Activated CD4-positive, alpha-beta T cell treated with anti-CD3 and anti-CD28 coated beads, Interleukin-2, amount 50 U/mL, for 4 hours (primary cell): ENCODE results near the gene KDM3B.

Experiments
- DNase-seq, 2 experiments: peaks; one replicate each; pipeline ENCODE4 v3.0.0-alpha.2; 2020

KDM3B gene

DNA sequence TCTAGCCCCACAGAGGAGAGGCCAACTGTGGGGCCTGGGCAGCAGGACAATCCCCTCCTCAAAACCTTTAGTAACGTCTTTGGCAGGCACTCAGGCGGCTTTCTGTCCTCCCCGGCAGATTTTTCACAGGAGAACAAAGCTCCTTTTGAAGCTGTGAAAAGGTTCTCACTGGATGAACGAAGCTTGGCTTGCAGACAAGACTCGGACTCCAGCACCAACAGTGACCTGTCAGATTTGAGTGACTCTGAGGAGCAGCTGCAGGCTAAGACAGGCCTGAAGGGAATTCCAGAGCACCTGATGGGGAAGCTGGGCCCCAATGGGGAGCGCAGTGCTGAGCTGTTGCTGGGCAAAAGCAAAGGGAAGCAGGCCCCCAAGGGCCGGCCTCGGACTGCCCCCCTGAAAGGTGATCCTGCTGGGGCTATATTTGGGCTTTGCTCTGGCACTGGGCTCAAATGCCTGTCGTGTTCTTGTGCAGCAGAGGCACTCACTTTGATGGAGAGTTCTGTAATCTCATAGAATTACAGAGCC, 39.4 kb downstream of the KDM3B start:
- no peak for DNase-seq

DNA sequence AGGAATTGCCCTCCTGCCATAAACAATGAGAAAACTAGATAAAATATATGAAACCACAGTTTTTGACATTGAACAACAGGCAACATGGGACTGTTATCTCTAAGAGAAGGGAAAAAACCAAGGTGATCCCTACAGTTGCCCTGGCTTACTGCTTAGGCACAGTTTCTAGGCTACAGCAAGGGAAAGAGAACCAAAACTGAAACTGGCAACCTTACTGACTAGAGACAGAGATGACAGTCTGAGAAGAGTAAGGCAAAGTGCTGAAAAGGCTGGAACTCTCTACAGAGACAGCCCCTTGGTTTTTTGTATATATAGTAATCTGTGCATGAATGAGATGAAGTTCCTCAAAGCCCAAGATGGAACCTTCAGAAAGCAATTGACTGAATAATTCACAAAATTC, 50.2 kb downstream of the KDM3B start:
- no peak for DNase-seq

DNA sequence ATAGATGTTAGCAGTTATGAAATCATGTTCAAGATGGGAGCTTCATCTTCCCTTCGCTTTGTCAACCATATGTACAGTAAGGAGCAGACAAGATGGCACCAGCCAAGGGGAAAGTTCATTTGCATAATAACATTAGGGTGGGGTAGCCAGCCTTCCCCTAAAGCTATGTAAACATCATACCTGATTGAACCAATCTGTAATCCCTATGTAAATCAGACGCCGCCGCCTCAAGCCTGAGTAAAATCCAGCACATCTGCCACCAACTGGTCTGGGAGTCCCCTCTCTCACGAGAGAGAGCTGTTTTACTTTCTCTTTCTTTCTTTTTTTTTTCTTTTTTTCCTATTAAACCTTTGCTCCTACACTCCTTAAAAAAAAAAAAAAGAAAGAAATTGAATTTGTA, 55.5 kb downstream of the KDM3B start:
- DNase-seq, result no peak

DNA sequence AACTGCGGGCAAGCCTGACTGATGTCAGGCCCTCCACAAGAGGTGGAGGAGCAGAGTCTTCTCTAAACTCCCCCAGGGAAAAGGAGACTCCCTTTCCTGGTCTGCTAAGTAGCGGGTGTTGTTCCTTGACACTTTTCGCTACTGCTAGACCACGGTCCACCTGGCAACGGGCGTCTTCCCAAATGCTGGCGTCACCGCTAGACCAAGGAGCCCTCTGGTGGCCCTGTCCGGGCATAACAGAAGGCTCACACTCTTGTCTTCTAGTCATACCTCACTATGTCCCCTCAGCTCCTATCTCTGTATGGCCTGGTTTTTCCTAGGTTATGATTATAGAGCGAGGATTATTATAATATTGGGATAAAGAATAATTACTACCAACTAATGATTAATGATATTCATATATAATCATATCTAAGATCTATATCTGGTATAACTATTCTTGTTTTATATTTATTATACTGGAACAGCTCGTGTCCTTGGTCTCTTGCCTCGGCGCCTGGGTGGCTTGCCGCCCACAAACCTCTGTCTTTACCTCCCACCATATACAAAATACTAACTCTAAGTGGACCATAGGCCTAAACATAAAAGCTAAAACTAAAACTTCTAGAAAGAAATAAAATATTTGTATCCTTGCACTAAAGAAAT, 58.6 kb downstream of the KDM3B start:
- peak; percentile 4 to 11 for DNase-seq

DNA sequence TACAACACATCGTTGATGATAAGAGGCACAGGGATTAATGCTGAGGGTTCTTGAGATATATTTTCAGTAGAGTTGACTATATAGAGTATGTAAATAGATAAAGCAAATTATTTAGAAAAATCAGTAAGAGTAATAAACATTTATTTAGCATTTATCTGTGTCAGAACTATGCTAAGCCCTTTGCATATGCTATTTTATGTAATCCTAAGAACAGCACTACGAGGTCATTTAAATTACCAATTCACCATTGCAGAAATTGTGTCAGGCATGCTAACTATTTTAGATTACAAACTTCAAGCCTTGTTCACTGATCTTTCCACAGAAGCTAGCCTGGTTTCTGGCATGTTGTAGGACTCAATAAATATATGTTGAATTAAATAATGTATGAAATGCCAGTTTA, 66.0 kb downstream of the KDM3B start:
- no peak for DNase-seq

DNA sequence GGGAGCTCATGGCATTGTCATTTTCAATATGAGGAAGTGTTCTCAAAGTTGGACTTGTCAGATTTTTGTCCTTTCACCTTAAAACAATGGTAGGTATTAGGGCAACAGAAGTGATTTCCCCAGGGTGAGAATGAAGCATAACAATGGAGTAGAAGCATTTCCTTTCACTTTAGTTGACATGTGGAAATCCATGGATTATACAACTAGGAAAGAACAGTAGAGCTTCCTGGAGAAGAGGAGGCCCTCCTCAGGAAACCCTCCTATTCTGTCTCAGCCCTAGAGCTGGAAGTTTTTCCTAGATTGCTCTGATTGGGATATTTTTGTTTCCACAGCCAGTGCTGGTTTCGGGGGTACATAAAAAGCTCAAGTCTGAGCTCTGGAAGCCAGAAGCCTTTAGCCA, 72.6 kb downstream of the KDM3B start:
- no peak for DNase-seq

DNA sequence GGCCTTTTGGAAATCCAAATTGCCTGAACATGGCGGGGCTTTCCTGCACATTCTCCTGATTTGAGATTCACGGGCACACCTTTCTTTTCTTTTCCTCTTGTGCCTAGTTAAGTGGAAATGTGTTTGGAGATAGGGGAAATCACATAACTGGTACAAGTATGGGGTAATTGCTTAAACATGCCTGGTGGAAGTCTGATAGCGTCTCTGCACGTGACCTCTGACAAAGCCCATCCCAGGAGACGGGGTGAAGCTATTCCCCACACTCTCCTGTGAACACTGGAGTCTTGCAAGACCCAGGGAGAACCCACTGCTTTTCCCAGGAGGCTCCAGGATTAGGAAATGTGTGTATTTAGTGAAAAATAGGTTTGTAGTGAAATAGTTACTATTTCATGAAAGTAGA, 83.5 kb downstream of the KDM3B start:
- no peak for DNase-seq

DNA sequence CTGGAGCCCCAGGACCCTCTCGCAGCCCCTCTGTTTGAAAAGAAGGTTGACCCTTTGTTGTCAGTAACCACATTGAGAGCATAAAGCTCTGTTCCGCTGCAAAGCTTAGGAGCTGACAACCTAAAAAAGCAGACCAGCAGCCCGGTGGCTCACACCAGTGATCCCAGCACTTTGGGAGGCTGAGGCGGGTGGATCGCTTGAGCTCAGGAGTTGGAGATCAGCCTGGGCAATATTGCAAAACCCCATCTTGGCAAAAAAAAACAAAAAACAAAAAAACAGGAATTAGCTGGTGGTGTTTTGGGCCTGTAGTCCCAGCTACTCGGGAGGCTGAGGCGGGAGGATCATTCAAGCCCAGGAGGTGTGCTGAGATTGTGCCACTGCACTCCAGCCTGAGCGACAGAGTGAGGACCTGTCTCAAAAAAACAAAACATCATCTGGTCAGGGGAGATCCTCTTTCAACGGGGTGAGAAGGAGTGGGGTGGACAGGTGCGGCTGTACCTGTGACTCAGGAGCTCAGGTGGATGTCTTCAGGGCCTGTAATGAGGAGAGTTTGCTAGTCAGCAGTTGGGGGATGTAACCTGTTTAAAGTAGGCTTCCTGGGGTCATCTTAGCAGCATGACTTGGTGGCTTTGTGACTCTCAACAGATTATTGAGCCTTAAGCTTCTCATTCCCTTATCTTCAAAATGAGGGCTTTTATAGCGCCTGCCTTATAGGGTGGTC, 85.7 kb downstream of the KDM3B start:
- DNase-seq, result no peak

DNA sequence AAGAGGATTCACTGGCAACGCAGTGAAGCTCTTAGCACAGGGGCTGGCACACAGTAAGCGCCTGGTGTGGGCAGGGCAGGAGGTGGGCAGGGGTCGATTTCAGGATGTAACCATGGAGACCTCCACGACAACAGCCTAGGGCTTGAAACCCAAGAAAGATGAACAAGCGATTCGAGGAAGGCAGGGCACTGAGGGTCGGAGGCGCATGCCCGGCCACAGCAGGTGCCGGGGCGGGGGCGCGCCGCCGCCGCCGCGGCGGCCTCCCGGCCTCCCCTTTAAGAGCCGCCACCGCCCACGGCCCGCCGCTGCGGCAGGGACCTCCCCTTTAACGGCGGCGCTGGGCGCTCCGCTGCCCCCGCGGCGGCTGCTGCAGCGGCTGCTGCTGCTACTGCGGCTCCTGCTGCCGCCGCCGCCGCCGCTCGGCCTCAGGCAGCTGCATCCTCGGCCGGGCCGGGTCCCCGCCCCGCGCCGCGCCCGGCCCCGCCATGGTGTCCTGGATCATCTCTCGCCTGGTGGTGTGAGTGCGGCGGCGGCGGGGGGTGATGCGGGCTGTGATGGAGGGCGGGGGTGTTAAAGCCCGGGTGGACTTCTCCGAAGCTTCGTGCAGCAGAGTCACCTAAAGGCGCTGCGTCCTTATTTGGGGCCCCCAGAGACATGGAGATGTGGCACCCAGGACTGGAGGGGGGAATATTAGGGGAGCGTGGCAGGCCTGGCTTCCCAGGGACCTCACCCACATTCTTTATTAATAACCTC, 86.4 kb downstream of the KDM3B start, which contains the start of gene REEP2:
REEP2 (plus strand) TSS at position 334 of the 753 bp plus-strand sequence; CDS start at position 486, 152 bp downstream.
- peak; percentile 51 to 60 for DNase-seq

DNA sequence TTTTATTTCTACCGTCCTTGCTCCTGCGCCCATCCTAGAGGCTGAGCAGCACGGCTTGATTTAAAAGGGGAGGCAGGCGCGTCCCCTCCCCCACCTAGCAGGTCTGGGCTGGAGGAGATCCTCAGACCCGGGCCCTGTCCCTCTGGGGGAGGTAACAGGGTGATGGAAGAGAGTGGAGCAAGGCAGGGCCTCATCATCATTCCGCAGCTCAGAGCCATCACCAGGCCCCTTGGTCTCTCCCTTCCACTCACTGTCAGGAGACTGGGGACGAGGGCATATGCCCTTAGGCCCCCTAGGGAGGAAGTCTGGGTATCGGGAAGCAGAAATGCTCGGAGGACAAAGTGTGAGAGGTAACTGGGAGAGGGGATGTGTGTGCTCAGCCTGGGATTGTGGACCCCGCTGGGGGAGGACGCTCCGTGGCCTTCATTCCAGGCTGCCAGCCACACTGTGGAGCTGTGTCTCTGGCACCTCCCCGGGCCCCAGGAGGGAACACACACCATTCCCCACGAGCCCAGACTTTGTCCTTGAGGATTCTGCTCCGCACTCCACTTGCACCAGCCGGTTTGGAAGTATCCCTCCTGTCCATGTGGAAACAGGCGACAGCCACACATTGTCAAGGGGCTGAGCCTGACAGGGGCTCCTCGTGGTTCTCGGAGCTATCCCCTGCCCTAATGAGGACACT, 87.1 kb downstream of the KDM3B start:
- DNase-seq, result no peak

DNA sequence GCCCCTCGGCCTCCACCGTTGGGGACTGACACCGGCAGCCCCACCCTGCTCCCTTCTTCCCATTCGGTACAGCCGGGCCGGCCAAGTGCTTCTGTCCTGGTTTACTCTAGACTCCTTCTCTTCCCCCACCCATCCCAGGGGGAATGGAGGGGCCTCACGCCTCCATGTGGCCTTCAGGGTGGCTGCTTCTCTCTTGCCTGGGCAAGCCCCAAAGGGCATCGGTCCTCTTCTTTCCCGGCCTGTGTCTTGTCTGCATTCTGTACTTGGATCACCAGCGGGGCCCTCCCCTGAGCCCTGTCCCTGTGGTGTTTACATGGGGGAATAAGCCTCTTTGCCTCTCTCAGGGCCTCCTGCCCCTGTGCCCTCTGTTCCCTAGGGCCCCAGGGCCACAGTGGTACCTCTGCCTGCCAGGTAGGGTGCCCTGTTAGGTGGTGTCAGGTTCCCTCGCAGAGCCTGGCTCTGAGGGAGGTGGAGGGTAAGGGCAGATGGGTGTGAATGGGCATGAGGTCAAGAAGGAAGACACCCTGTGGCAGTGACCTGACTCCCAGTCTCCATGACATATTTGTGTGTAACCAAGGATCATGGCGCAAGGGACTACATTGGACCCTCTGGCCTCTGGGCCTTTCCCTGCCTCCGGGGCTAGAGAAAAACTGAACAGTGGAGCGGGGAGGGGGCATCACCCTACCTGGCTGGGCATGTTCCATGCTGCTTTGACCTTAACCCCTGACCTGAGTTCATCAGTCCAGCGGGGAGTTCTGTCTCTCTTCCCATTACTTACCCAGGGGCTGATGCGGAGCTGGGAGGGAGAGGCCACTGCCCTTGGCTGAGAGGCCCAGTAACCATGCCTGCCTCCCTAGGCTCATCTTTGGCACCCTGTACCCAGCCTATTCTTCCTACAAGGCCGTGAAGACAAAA, 87.9 kb downstream of the KDM3B start:
- DNase-seq, result no peak

DNA sequence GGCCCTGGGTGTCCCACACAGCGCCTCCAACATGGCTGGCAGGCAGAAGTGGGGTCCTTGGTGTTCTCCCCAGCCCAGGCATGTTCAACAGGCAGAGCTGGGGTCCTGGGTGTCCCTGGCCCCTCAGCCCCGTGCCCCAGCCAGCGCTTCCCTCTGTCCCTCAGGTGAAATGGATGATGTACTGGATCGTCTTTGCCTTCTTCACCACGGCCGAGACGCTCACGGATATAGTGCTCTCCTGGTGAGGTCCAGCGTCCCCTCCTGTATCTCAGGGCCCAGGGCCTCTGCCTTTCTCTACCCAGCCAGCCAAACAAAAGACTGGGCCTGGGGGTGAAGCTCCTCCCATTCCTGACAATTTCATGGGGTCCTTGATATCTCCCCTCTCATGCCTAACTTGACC, 88.7 kb downstream of the KDM3B start:
- DNase-seq, result no peak

DNA sequence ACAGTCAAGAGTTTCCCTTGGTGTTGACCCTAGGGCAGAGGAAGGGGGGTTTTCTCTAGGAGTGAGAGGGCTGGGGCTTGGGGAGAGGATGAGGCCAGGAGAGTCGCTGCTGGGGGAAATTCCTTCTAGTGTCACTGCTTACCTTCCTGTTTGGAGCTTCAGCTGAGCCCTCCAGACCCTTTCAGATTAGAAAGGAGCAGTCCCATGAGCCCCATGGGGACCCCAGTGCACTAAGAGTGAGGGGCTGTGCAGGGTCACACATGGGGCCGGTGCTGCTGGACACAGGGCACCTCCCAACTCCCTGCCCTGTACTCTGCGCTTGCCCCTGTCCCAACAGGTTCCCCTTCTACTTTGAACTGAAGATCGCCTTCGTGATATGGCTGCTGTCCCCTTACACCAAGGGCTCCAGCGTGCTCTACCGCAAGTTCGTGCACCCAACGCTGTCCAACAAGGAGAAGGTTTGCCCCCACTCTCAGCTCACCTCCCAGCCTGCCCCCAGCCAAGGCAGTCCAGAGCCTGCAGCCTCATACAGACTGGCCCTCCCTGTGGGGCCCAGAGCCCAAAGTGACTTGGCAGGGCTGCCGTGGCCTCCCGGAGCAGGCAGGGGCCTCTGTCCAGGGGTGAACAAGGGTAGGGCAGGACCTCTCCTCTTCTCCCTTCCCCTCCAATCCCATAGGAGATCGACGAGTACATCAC, 91.7 kb downstream of the KDM3B start:
- no peak for DNase-seq

DNA sequence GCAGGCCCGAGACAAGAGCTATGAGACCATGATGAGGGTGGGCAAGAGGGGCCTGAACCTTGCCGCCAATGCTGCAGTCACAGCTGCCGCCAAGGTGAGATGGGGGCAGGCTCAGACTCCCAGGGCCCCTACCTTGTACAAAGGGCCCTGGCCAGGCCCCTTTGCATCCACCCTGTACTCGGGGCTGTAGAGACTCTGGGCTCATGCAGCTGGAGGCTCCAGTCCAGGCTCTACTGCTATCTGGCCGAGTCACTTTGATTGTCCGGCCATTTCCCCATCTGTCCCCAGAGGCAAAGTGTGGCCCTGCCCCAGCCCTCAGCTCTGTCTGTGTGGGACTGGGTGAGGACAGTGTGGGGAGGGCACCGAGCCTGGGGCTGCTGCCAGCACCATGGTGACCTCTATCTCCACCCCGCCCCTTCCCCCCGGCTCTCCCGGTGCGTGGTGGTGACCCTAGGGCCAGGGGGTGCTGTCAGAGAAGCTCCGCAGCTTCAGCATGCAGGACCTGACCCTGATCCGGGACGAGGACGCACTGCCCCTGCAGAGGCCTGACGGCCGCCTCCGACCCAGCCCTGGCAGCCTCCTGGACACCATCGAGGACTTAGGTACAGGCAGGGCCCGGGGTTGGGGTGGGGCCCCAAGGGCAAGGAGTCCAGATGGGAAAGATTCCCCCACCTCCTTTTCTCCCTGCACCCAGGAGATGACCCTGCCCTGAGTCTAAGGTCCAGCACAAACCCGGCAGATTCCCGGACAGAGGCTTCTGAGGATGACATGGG, 92.5 kb downstream of the KDM3B start:
- no peak for DNase-seq

DNA sequence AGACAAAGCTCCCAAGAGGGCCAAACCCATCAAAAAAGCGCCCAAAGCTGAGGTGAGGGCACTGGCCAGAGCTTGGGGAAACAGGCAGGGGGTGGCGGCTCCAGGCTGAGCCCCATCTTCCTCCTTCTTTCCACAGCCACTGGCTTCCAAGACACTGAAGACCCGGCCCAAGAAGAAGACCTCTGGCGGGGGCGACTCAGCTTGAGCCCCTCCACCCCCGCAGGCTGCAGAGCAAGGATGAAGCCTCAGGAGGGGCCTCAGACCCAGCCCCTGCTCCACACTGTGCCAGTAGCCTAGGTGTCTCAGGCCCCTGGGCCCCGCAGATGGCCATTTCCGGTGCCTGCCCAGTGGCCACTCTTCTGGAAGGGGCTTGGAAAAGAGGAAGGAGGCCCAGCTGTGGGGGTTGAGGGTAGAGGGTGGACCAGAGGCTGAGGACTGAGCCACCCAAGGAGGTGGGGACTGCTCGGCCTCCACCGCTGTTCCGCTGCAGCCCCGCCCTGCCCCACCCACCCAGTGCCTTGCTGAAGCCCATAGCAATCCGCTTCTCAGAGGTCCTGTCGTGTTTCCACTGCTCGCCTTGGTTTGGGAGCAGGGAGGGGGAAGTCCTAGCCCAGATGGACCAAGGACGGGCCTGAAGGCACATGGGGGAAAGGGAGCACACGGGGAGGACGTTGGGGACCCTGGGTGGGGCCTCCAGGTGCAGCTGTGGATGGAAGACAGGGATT, 93.2 kb downstream of the KDM3B start:
- DNase-seq, result no peak

DNA sequence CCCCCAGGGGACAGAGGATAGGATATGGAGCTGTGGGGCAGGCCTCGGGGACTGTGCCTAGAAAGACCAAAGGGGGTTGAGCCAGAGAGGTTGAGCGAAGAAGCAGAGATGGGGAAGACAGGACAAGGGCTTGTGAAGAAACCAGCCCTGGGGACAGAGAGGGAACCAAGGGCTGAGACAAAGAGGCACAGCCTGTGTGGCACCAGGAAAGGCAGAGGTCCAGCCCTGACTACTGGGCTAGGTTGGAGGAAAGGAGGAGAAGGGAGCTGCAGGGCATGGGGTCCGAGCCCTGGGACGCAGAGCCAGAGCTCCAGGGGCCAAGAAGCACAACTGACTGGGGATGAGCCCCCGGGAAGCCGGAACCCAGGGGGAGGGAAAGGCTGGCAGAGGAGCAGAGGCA, 95.6 kb downstream of the KDM3B start:
- no peak for DNase-seq

DNA sequence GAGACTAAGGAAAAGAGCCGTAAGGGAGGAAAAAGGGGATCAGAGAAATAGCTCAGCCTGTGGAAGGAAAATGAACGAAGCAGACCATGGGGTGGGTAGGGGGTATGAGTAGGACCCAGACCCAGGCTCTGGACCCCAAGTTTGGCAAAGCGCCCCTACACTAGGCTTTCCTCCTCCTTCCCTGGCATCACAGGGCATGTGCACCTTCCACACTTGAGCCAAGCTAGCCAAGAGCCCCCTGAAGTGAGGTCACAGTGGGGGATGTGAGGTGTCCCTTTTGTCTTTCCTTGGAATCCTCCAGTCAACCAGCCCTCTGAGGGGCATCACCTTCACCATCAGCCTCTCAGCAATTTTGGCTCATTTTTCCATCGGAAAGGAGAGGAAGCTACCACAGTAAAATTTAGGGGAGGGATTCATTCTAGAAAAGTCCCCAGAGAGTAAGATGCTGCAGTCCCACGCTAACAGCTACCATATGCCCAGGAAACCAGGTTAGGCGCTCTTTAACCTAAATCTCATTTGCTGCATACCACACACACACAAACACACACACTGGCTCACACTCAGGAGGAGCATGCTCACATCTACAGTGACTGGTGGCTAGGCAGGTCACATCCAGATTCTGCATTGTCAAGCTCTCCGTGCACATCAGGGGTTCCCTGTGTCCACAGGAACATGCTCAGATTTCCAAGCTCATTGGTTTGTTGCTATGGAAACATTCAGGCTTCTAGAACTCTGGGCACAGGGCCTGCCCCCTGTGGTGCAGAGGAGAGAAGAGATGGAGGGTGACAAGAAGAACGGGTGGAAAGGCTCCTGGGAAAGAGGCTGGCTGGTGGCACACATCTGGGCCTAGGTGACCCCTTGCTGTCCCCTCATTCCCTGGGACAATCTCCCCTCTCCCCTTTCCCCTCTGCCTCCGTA, 96.3 kb downstream of the KDM3B start:
- no peak for DNase-seq

DNA sequence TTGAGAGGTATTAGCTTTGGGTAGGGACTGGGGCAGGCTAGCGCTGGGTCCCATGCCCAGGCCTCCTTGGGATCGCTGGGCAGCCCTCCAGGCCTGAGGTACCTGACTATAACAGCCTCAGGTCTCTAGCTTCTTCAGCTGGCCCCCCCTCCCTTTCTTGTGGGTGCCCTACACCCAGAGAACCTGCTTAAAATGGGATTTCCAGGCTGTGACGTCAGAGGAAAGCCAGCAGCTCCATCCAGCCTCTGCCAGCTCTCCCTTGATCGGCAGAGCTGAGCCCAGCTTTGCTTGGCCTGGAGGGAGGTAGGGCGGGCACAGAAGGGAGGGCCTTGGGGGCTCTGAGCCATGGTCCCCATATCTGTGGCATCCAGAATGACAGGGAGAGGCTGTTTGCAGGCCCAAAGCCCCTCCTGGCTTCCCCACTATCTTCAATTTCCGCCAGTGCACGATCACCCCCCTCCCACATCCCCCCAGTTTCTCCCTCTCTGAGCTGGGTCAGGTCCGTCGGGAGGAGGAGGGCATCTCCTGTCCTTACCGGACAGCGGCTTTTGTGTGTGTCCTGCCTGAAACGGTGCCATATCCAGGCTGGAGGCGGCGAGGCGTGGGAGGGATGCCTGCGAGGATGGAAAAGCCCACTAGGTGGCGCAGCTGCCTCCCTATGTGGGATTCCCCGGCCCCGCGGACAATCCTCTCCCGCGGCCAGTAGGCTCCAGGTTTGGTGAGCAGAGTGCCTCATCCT, 97.2 kb downstream of the KDM3B start:
- DNase-seq, result peak; percentile 74 to 77
